HG02970 (cell line): ENCODE data around the gene PCDH10.
"Not testable (repeated sequence)": the region's sequence is repeated elsewhere in the genome, so short reads cannot be mapped to it uniquely, and the experiment has no call there.

Source experiments
- ATAC-seq: cut with Tn5 transposase; IDR thresholded peaks from one replicate; pipeline ENCODE4 v1.9.1; 2021; ENCODE audit warnings: mild to moderate bottlenecking, moderate library complexity, moderate number of reproducible peaks; ENCODE audit not compliant: unreplicated experiment, low FRiP score

Gene PCDH10

GRCh38 chr4:133189147-133189517 lies 40.0 kb downstream of the PCDH10 start:
- no peak for ATAC-seq

- no peak for ATAC-seq
Measured at GRCh38 chr4:133190098-133190497, 41.0 kb downstream of the PCDH10 start.

DNA sequence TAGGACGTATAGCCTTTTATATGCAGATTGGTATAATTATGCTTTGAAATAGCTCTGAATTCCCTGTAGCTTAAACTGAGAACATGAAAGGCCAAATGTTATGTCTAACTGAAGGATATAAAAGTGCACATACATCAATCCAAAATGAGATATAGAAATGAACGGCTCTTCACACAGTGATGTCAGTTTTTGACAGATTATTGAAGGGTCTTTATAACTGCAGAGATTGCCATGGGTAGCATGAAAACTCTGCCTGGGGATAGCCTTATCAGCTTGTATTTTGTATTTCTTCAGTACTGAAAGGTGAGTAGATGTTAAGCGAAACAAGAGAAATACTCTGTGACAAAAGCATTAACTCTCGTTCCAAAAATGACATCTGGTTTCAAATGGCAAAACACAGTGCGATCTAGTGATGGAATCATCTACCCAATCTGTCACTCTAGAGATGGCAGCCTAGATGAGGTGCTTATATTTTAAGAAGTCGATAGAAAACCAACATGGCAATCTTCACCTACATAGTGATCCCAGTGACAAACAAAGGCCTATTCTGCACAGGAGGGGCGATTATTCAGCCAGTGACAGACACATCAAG lies 59.7 kb downstream of the PCDH10 start:
- no peak for ATAC-seq

GRCh38 chr4:133233922-133234321 lies 84.8 kb downstream of the PCDH10 start:
- no peak for ATAC-seq

GRCh38 chr4:133240451-133240850 lies 91.4 kb downstream of the PCDH10 start:
- not testable (repeated sequence) for ATAC-seq
